HG03196 (cell line): ENCODE results near the gene FBXO40.

ENCODE experiments used
- ATAC-seq: cut with Tn5 transposase; IDR thresholded peaks from one replicate; pipeline ENCODE4 v1.9.1; 2021; ENCODE audit not compliant: unreplicated experiment

FBXO40 gene

DNA sequence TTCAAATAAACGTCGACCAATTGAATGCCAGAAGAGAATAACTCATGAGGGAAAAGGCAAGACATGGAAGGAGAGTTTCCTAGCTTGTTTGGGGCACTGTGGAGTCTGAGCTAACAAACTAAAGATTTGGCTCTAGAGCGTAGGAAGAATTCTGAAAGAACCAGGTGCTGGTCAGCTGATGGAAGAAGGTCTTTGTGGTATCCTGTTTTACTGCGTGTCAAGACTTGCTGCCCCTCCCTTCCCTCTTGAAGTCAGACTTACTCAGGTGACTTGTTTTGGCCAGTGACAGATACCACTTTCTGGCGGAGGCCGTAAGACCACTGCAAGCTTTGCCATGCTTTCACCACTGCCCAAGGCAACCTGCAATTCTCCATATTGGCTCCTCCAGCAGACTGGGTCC lies 68.2 kb downstream of the FBXO40 start:
- no peak for ATAC-seq

DNA sequence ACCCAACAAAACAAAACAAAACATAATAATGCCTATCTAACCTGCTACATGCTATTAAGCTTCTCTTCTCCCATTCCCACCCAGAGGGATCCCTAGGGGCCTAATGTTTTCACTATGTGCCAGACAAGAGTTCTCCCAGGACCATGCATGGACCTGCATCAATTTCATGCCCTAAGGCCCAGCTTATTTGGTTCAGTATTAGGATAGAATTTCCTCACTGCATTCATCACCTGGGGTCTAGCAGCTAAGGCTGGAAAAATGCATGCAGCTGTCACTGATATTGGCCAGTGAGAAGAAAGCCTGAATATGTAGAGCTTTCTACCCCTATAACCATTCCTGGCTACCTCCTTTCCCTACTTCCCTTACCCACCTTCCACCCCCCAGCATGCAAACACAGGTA lies 69.6 kb downstream of the FBXO40 start:
- ATAC-seq, result no peak

DNA sequence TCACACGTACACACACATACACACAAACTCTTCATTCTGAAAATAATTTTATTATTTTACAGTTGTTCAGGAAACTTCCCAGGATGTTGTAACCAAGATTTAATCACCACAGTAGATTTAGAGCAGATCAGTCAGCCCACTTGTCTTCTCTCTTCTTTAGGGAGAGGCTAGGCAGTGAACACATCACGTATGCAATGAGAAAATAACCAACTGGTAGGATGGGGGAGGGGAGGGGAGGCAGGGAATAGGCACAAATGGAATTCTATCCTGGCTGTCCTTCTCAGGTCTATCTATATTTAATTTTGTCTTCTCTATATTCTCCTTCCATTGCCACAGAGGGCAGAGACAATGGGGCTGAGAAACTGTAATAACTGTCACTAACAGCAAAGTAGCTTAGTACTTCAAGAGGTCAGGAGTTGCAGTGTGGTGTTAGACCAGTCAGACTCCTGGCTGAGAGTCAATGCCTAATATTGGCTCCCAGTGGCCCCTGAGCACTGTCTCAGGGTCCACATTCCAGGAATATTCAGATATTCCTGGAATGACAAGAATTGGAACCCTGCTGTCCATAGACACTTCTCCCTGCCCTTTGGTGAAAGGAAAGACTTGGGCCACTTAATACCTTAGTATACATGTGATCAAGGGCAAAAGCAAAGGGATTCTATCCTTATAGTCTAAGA lies 70.1 kb downstream of the FBXO40 start:
- no peak for ATAC-seq

DNA sequence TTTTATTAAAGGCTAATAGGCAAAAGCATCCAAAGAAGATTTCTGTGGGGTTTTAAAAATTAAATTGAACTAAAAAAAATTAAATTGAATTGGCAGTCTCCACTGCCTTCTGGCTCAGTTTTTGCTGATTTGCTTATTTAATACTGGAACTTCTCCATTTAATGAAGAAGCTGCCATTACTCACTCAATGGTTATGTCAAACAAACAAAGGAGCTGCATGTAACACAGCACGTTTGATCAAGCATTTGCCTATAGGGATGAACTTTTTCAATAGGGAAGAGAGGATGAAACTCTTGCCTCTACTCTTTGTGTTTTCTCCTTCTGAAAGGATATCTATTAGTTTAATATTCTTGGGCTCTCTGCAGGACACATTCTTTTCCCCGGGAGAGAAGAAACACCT lies 72.3 kb downstream of the FBXO40 start:
- ATAC-seq, result no peak

DNA sequence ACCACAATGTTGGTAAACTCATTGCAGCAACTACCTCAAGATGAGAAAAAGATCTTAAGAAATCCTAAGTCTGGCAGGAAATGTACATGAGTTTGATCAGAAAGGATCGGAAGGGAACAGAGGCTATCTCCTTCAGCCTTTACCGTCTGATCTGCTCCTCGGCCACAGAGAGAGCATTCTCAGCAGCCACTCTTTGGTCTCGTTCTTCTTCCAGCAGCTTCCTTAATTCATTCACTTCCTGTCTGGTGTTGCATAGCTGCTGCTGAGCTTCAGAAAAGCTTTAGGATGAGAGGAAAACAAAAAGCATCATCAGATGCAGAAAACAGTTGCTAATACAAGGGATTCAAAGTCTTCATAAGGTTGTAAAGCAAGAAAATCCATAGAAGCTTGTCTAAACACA lies 74.2 kb downstream of the FBXO40 start:
- ATAC-seq, result no peak

DNA sequence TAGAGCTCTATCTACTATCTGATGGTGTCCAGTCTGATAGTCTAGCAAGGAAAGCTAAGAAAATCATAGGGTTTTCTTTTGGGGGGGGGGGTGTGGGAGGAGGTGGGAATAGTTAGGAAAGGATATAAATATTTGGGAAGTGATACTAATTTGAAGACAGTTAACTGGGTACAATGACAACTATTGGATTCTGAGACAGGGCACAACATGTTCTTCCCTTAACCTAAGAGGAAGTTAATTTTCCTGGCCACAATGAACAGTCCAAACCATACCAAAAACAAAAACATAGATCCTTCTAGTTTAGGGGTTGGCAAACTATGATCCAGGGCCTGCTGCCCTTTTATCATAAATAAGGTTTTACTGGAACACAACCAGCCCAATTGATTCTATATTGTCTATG lies 77.5 kb downstream of the FBXO40 start:
- no peak for ATAC-seq

DNA sequence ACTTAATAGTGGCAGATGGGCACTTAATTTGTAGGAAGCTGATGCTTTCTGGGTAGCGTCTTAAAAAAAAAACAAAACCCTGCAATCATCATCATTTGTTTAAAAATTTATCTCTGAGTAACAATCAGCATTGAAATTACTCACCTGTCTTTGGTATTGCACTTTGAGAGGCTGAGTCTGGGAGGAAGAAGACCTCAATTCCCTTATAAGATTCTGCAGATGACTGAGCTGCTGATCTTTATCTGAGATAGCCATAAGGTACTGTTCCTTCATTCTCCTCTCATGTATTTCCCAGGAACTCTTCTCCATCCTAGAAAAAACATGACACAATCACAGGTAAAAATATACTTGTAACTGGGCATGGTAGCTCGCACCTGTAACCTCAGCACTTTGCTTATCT lies 84.0 kb downstream of the FBXO40 start:
- ATAC-seq, result no peak
